HEK293 (cell line): Measurements from ENCODE around the gene GET3.

Experiments
- FEZF1 ChIP-seq: fragments of 450-650 bp; formaldehyde crosslinking; IDR thresholded peaks from 2 replicates; pipeline ENCODE4 v1.5.1; 2016; ENCODE audit warnings: missing biosample characterization, missing genetic modification characterization
- GLIS1 ChIP-seq: fragments of 450-650 bp; formaldehyde crosslinking; IDR thresholded peaks from 2 replicates; pipeline ENCODE4 v1.5.1; 2016; ENCODE audit warnings: missing biosample characterization, missing genetic modification characterization
- HOXC10 ChIP-seq: sonication (generic); formaldehyde crosslinking; IDR thresholded peaks from 2 replicates; pipeline ENCODE4 v1.8.1; 2023; ENCODE audit warnings: mild to moderate bottlenecking, missing genetic modification reagents
- KLF1 ChIP-seq: fragments of 450-650 bp; formaldehyde crosslinking; IDR thresholded peaks from 2 replicates; pipeline ENCODE4 v1.5.1; 2016; ENCODE audit warnings: missing biosample characterization, missing genetic modification characterization
- KLF10 ChIP-seq: fragments of 450-650 bp; IDR thresholded peaks from 2 replicates; pipeline ENCODE4 v1.5.1; 2018; ENCODE audit warnings: missing biosample characterization, mild to moderate bottlenecking, missing genetic modification characterization
- RBAK ChIP-seq: fragments of 450-650 bp; formaldehyde crosslinking; IDR thresholded peaks from 2 replicates; pipeline ENCODE4 v1.5.1; 2016; ENCODE audit warnings: missing biosample characterization, missing genetic modification characterization
- SP7 ChIP-seq: fragments of 450-650 bp; formaldehyde crosslinking; IDR thresholded peaks from 2 replicates; pipeline ENCODE4 v1.5.1; 2016; ENCODE audit warnings: missing biosample characterization, missing genetic modification characterization
- TRIM28 ChIP-seq: IDR thresholded peaks from 2 replicates; pipeline ENCODE4 v1.6.1; 2011; ENCODE audit warnings: low read length, control low read depth, borderline replicate concordance
- ZEB2 ChIP-seq: fragments of 450-650 bp; formaldehyde crosslinking; IDR thresholded peaks from 2 replicates; pipeline ENCODE4 v1.5.1; 2016; ENCODE audit warnings: missing biosample characterization, missing genetic modification characterization
- ZFP3 ChIP-seq: fragments of 450-650 bp; formaldehyde crosslinking; IDR thresholded peaks from 2 replicates; pipeline ENCODE4 v1.5.1; 2016; ENCODE audit warnings: low read depth, missing biosample characterization, missing genetic modification characterization
- ZNF140 ChIP-seq: fragments of 450-650 bp; formaldehyde crosslinking; IDR thresholded peaks from 2 replicates; pipeline ENCODE4 v1.5.1; 2016; ENCODE audit warnings: missing biosample characterization, missing genetic modification characterization
- ZNF146 ChIP-seq: fragments of 450-650 bp; formaldehyde crosslinking; IDR thresholded peaks from 2 replicates; pipeline ENCODE4 v1.5.1; 2016; ENCODE audit warnings: missing biosample characterization, missing genetic modification characterization
- ZNF214 ChIP-seq: fragments of 450-650 bp; formaldehyde crosslinking; IDR thresholded peaks from 2 replicates; pipeline ENCODE4 v1.5.1; 2017; ENCODE audit warnings: missing biosample characterization, mild to moderate bottlenecking, missing genetic modification characterization, borderline replicate concordance
- ZNF221 ChIP-seq: fragments of 450-650 bp; formaldehyde crosslinking; IDR thresholded peaks from 2 replicates; pipeline ENCODE4 v1.5.1; 2017; ENCODE audit warnings: missing biosample characterization, missing genetic modification characterization, borderline replicate concordance
- ZNF223 ChIP-seq: fragments of 450-650 bp; formaldehyde crosslinking; IDR thresholded peaks from 2 replicates; pipeline ENCODE4 v1.5.1; 2016; ENCODE audit warnings: missing biosample characterization, missing genetic modification characterization
- ZNF274 ChIP-seq, 2 experiments: fragments of 200-500 bp in 1 of 2; fragments of 450-650 bp in 1 of 2; sonication (Bioruptor generic) in 1 of 2; formaldehyde crosslinking in 1 of 2; IDR thresholded peaks; 2 replicates each; pipeline versions ENCODE4 v1.5.1 to v1.6.1; 2014 to 2016; ENCODE audit warnings: borderline replicate concordance in 1 of 2, inconsistent platforms in 1 of 2, low read length in 1 of 2, missing biosample characterization in 1 of 2, missing genetic modification characterization in 1 of 2
- ZNF302 ChIP-seq: fragments of 450-650 bp; formaldehyde crosslinking; IDR thresholded peaks from 2 replicates; pipeline ENCODE4 v1.5.1; 2016; ENCODE audit warnings: missing biosample characterization, missing genetic modification characterization, low read depth
- ZNF341 ChIP-seq: fragments of 450-650 bp; formaldehyde crosslinking; IDR thresholded peaks from 2 replicates; pipeline ENCODE4; 2016; ENCODE audit warnings: low read depth, missing biosample characterization, missing genetic modification characterization
- ZNF48 ChIP-seq: fragments of 450-650 bp; formaldehyde crosslinking; IDR thresholded peaks from 2 replicates; pipeline ENCODE4 v1.5.1; 2016; ENCODE audit warnings: missing biosample characterization, missing genetic modification characterization
- ZNF521 ChIP-seq: fragments of 450-650 bp; formaldehyde crosslinking; IDR thresholded peaks from 2 replicates; pipeline ENCODE4 v1.5.1; 2017; ENCODE audit warnings: missing biosample characterization, mild to moderate bottlenecking, missing genetic modification characterization
- ZNF658 ChIP-seq: fragments of 450-650 bp; formaldehyde crosslinking; IDR thresholded peaks from 2 replicates; pipeline ENCODE4; 2016; ENCODE audit warnings: missing biosample characterization, missing genetic modification characterization
- ZNF677 ChIP-seq: fragments of 450-650 bp; IDR thresholded peaks from 2 replicates; pipeline ENCODE4 v1.5.0; 2018; ENCODE audit warnings: missing biosample characterization, mild to moderate bottlenecking, missing genetic modification characterization, moderate library complexity
- ZNF747 ChIP-seq: fragments of 450-650 bp; formaldehyde crosslinking; IDR thresholded peaks from 2 replicates; pipeline ENCODE4 v1.5.1; 2016; ENCODE audit warnings: missing biosample characterization, missing genetic modification characterization
- TF ChIP-seq, protein P1 (sequence below): fragments of 450-650 bp; formaldehyde crosslinking; IDR thresholded peaks from 2 replicates; pipeline ENCODE4 v1.5.1; 2016; ENCODE audit warnings: missing biosample characterization, missing genetic modification characterization
- TF ChIP-seq, protein P2 (sequence below): fragments of 450-650 bp; formaldehyde crosslinking; IDR thresholded peaks from 2 replicates; pipeline ENCODE4 v1.5.1; 2016; ENCODE audit warnings: missing biosample characterization, missing genetic modification characterization
- TF ChIP-seq, protein P3 (sequence below): fragments of 450-650 bp; formaldehyde crosslinking; IDR thresholded peaks from 2 replicates; pipeline ENCODE4 v1.5.1; 2016; ENCODE audit warnings: missing biosample characterization, missing genetic modification characterization
- TF ChIP-seq, protein P4 (sequence below): fragments of 450-650 bp; formaldehyde crosslinking; IDR thresholded peaks from 2 replicates; pipeline ENCODE4 v1.5.1; 2016; ENCODE audit warnings: missing biosample characterization, missing genetic modification characterization, low read depth
- TF ChIP-seq, protein P5 (sequence below): fragments of 450-650 bp; formaldehyde crosslinking; IDR thresholded peaks from 2 replicates; pipeline ENCODE4 v1.5.1; 2016; ENCODE audit warnings: missing biosample characterization, missing genetic modification characterization
- TF ChIP-seq, protein P6 (sequence below): fragments of 450-650 bp; formaldehyde crosslinking; IDR thresholded peaks from 2 replicates; pipeline ENCODE4 v1.5.1; 2016; ENCODE audit warnings: missing biosample characterization, missing genetic modification characterization
- TF ChIP-seq, protein P7 (sequence below): fragments of 450-650 bp; formaldehyde crosslinking; IDR thresholded peaks from 2 replicates; pipeline ENCODE4 v1.5.1; 2016; ENCODE audit warnings: missing biosample characterization, missing genetic modification characterization

GET3 gene

DNA sequence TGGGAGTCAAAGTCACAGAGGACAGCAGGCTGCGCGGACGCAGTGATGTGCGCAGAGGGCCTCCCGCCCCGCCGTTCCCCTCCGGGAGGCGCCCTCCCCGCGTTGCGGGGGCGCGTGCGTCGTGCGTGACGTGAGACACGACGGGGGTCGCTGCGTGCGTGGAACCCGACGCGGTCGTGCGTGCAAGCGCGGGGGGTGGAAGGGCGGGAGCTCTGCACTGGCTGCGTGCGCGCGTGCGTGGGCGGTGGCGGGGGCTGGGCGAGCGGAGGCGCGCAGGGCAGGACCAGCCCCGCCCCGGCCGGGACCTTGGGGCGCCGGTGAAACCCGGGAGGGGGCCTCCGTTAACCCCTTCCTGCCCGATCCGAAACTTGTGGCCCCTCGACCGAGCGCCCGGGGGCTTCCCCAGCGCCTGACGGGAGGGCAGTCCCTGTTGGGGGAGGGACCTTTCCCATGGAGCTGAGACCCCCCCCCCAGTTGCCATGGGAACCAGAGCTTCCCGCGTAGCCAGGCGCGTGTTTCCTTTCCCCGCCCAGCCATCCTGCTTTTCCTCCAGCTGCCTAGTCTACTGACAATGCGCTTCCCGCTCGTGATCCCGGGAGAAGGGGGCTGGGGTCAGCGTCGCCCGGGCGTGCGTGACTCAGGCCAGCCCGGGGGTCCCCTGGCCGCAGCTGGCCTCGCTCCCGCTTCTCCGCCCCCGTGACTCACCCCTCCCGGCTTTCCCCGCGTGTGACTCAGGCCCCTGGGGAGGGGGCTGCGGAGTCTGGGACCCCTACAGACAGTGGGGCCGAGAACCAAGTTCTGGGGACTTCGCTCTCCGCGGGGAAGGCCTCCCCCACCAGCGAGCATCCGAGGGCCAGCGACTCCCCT, 45.4 kb downstream of the GET3 start (continued):
- TF ChIP-seq ZEB2 (tag by site-specific recombination) = peak; percentile 84
- peak; percentile 96 for TF ChIP-seq GLIS1
- TF ChIP-seq, protein P1, sequence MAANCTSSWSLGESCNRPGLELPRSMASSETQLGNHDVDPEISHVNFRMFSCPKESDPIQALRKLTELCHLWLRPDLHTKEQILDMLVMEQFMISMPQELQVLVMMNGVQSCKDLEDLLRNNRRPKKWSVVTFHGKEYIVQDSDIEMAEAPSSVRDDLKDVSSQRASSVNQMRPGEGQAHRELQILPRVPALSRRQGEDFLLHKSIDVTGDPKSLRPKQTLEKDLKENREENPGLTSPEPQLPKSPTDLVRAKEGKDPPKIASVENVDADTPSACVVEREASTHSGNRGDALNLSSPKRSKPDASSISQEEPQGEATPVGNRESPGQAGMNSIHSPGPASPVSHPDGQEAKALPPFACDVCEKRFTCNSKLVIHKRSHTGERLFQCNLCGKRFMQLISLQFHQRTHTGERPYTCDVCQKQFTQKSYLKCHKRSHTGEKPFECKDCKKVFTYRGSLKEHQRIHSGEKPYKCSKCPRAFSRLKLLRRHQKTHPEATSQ = no peak; the same call in 1 of the 2 replicates
- no peak for TF ChIP-seq TRIM28
- TF ChIP-seq, protein P2, sequence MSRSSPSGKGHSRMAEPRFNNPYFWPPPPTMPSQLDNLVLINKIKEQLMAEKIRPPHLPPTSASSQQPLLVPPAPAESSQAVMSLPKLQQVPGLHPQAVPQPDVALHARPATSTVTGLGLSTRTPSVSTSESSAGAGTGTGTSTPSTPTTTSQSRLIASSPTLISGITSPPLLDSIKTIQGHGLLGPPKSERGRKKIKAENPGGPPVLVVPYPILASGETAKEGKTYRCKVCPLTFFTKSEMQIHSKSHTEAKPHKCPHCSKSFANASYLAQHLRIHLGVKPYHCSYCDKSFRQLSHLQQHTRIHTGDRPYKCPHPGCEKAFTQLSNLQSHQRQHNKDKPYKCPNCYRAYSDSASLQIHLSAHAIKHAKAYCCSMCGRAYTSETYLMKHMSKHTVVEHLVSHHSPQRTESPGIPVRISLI = no peak
- TF ChIP-seq KLF1 (tag by site-specific recombination) = peak; percentile 71
- TF ChIP-seq KLF10 = peak; percentile 88
- TF ChIP-seq ZNF658 (tag by site-specific recombination) = no peak
- no peak for TF ChIP-seq ZNF747
- TF ChIP-seq SP7 = peak; percentile 76; the same call in 1 of the 2 replicates
- peak; percentile 97 for TF ChIP-seq ZNF341 (tag by site-specific recombination)
- TF ChIP-seq ZFP3 = no peak
- TF ChIP-seq, protein P3, sequence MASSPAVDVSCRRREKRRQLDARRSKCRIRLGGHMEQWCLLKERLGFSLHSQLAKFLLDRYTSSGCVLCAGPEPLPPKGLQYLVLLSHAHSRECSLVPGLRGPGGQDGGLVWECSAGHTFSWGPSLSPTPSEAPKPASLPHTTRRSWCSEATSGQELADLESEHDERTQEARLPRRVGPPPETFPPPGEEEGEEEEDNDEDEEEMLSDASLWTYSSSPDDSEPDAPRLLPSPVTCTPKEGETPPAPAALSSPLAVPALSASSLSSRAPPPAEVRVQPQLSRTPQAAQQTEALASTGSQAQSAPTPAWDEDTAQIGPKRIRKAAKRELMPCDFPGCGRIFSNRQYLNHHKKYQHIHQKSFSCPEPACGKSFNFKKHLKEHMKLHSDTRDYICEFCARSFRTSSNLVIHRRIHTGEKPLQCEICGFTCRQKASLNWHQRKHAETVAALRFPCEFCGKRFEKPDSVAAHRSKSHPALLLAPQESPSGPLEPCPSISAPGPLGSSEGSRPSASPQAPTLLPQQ (tag by site-specific recombination) = peak; percentile 67; the same call in 1 of the 2 replicates
- TF ChIP-seq ZNF677 (tag by site-specific recombination) = peak; percentile 50; the same call in 1 of the 2 replicates
- TF ChIP-seq, protein P4, sequence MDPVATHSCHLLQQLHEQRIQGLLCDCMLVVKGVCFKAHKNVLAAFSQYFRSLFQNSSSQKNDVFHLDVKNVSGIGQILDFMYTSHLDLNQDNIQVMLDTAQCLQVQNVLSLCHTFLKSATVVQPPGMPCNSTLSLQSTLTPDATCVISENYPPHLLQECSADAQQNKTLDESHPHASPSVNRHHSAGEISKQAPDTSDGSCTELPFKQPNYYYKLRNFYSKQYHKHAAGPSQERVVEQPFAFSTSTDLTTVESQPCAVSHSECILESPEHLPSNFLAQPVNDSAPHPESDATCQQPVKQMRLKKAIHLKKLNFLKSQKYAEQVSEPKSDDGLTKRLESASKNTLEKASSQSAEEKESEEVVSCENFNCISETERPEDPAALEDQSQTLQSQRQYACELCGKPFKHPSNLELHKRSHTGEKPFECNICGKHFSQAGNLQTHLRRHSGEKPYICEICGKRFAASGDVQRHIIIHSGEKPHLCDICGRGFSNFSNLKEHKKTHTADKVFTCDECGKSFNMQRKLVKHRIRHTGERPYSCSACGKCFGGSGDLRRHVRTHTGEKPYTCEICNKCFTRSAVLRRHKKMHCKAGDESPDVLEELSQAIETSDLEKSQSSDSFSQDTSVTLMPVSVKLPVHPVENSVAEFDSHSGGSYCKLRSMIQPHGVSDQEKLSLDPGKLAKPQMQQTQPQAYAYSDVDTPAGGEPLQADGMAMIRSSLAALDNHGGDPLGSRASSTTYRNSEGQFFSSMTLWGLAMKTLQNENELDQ = no peak
- TF ChIP-seq, protein P5, sequence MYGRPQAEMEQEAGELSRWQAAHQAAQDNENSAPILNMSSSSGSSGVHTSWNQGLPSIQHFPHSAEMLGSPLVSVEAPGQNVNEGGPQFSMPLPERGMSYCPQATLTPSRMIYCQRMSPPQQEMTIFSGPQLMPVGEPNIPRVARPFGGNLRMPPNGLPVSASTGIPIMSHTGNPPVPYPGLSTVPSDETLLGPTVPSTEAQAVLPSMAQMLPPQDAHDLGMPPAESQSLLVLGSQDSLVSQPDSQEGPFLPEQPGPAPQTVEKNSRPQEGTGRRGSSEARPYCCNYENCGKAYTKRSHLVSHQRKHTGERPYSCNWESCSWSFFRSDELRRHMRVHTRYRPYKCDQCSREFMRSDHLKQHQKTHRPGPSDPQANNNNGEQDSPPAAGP (tag by site-specific recombination) = peak; percentile 83
- TF ChIP-seq ZNF274 (IDR thresholded peaks at IDR 0.05; ENCODE audit: low read length) = no peak
- no peak for TF ChIP-seq ZNF274 (tag by site-specific recombination; IDR thresholded peaks at IDR 0.05; ENCODE audit: borderline replicate concordance)
- no peak for TF ChIP-seq ZNF214 (tag by site-specific recombination)
- TF ChIP-seq, protein P6, sequence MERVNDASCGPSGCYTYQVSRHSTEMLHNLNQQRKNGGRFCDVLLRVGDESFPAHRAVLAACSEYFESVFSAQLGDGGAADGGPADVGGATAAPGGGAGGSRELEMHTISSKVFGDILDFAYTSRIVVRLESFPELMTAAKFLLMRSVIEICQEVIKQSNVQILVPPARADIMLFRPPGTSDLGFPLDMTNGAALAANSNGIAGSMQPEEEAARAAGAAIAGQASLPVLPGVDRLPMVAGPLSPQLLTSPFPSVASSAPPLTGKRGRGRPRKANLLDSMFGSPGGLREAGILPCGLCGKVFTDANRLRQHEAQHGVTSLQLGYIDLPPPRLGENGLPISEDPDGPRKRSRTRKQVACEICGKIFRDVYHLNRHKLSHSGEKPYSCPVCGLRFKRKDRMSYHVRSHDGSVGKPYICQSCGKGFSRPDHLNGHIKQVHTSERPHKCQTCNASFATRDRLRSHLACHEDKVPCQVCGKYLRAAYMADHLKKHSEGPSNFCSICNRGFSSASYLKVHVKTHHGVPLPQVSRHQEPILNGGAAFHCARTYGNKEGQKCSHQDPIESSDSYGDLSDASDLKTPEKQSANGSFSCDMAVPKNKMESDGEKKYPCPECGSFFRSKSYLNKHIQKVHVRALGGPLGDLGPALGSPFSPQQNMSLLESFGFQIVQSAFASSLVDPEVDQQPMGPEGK = peak; percentile 98
- no peak for TF ChIP-seq ZNF223 (tag by site-specific recombination)
- TF ChIP-seq ZNF146 (tag by site-specific recombination) = peak; percentile 0; the same call in 1 of the 2 replicates
- TF ChIP-seq, protein P7, sequence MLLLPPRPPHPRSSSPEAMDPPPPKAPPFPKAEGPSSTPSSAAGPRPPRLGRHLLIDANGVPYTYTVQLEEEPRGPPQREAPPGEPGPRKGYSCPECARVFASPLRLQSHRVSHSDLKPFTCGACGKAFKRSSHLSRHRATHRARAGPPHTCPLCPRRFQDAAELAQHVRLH (tag by site-specific recombination) = no peak
- no peak for TF ChIP-seq ZNF521 (tag by site-specific recombination)
- no peak for TF ChIP-seq ZNF302 (tag by site-specific recombination)
- no peak for TF ChIP-seq ZNF140 (tag by site-specific recombination)
- no peak for TF ChIP-seq ZNF48 (tag by site-specific recombination)
- no peak for TF ChIP-seq FEZF1
- TF ChIP-seq HOXC10 (CRISPR knock-in tag) = no peak
- no peak for TF ChIP-seq RBAK (tag by site-specific recombination)
- TF ChIP-seq ZNF221 (tag by site-specific recombination) = no peak
